Epithelial cell of proximal tubule (primary cell): Measurements from ENCODE around the gene IKBIP. TPM values are rescaled to one million over a fixed set of nuclear protein-coding genes. Genes with fewer than 3 reads are reported as not detected.
A peak's percentile ranks its signal among the peaks of the same experiment; 100 is the strongest.

Experiments used
- DNase-seq: peaks from one replicate; pipeline ENCODE4 v3.0.0-alpha.2; 2011; ENCODE audit warnings: low read depth
- H3K4me3 ChIP-seq: 2 replicates; pipeline ENCODE4 v1.5.1; 2011; ENCODE audit warnings: low read depth, mild to moderate bottlenecking, low read length
- CTCF ChIP-seq: conservative IDR thresholded peaks from 2 replicates; pipeline ENCODE4 v1.5.1; 2012; ENCODE audit warnings: low read depth, mild to moderate bottlenecking, low read length
- total RNA-seq: library from RNA; depleted of rRNA; stranded (reverse); fragments of >200 nt; gene quantifications from 2 replicates; pipeline ENCODE4 v1.2.3, GENCODE V29; 2015

Gene IKBIP
- total RNA-seq, 1 donor from 2014 or later = 48.3 TPM

GRCh38 chr12:98592825-98593322, 51.7 kb downstream of the IKBIP start:
- H3K4me3 ChIP-seq = peak overlapping the region; percentile 98
- no peak for DNase-seq
- no peak for TF ChIP-seq CTCF

DNA sequence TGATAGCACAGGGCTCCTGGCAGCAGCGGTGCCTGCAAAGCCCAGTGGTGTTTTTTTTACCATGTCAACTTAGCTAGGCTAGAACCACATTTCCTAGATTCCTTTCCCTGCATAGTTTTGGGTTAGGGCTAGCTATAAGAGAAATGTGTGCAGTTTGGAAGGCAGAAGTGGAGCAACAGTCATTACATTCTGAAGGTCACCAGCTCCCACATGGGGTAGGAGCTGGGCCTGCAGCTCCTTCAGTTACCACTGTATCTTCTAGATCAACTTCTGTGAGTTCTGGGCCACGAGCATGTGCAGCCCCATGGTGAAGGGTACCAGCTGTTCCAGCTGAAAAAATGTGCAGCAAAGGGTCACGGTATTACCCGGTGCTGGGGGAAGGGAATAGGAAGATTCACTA, 53.4 kb downstream of the IKBIP start:
- no peak for DNase-seq
- peak; percentile 17 for TF ChIP-seq CTCF
- H3K4me3 ChIP-seq = no peak overlapping the region

GRCh38 chr12:98587084-98587483, 57.5 kb downstream of the IKBIP start:
- H3K4me3 ChIP-seq = no peak overlapping the region
- DNase-seq = no peak
- no peak for TF ChIP-seq CTCF

- DNase-seq = no peak
- no peak overlapping the region for H3K4me3 ChIP-seq
Observed at GRCh38 chr12:98582093-98582492, 62.5 kb downstream of the IKBIP start.

GRCh38 chr12:98581101-98581500, 63.5 kb downstream of the IKBIP start:
- TF ChIP-seq CTCF = no peak
- no peak overlapping the region for H3K4me3 ChIP-seq
- DNase-seq = no peak

More at GRCh38 chr12:98582093-98582492, 62.5 kb downstream of the IKBIP start:
- no peak for TF ChIP-seq CTCF

- no peak for TF ChIP-seq CTCF
- H3K4me3 ChIP-seq = no peak overlapping the region
- DNase-seq = no peak
Observed at GRCh38 chr12:98580695-98581094, 63.9 kb downstream of the IKBIP start.

GRCh38 chr12:98579835-98580234, 64.8 kb downstream of the IKBIP start:
- DNase-seq = no peak
- no peak overlapping the region for H3K4me3 ChIP-seq
- TF ChIP-seq CTCF = no peak
